Measurements from ENCODE around the gene SPINT3. TPM values are rescaled to one million over a fixed set of nuclear protein-coding genes. Genes with fewer than 3 reads are reported as not detected.

The SPINT3 gene
- total RNA-seq, 1 experiment from 2014 or later: not detected

- ATAC-seq (peak; percentile 93), DNase-seq (ENCODE audit: low spot score) (peak; percentile 14)
- H3K27ac Mint-ChIP-seq: 0 out of 2 replicates have a peak overlapping the region, but pooled peaks have one; percentile 9
- ChIA-PET CTCF (interaction anchor here (0.6 to 1.9 kb wide), 6 partner anchors 11 to 326 kb away, joined by 3 to 79 read pairs (median 4); partner anchors contain the start of gene WFDC10A), POLR2A (interaction anchor here (0.6 kb wide), 1 partner anchor 225 kb away, joined by 3 read pairs; no protein-coding TSS in a partner anchor)
- H3K4me1 Mint-ChIP-seq: peaks cover 13% of the 10 kb centered on the region
- H3K9me3 Mint-ChIP-seq: peaks cover 12% of the 10 kb centered on the region
- no peaks in the 10 kb centered on the region for H3K27me3 Mint-ChIP-seq (ENCODE audit: low read depth)
- 0 out of 2 replicates have a peak, but pooled peaks cover 3% of the 10 kb centered on the region for H3K36me3 Mint-ChIP-seq
- no peak overlapping the region for H3K4me3 Mint-ChIP-seq
- no peak for TF ChIP-seq CDX4 (CRISPR knock-in tag; IDR thresholded peaks at IDR 0.05; ENCODE audit: borderline replicate concordance)
- TF ChIP-seq ZMAT4 (CRISPR knock-in tag; IDR thresholded peaks at IDR 0.05): no peak
- TF ChIP-seq OVOL2 (CRISPR knock-in tag; IDR thresholded peaks at IDR 0.05; ENCODE audit: borderline replicate concordance): no peak
- no peak for TF ChIP-seq SOX15 (CRISPR knock-in tag; IDR thresholded peaks at IDR 0.05)
- no peak for TF ChIP-seq RORB (CRISPR knock-in tag; IDR thresholded peaks at IDR 0.05)
- TF ChIP-seq TP53 (CRISPR knock-in tag; IDR thresholded peaks at IDR 0.05): no peak
- TF ChIP-seq ERG (CRISPR knock-in tag; IDR thresholded peaks at IDR 0.05): no peak
- TF ChIP-seq NR1H2 (CRISPR knock-in tag; IDR thresholded peaks at IDR 0.05): no peak
- TF ChIP-seq TEAD1 (CRISPR knock-in tag; IDR thresholded peaks at IDR 0.05): no peak
- no peak for TF ChIP-seq STAT6 (CRISPR knock-in tag; conservative IDR thresholded peaks at IDR 0.05; ENCODE audit: low read depth)
- no peak for TF ChIP-seq EMX1 (CRISPR knock-in tag; IDR thresholded peaks at IDR 0.05)
- no peak for TF ChIP-seq USF1 (CRISPR knock-in tag; IDR thresholded peaks at IDR 0.05)
These were observed 30.5 kb upstream of the SPINT3 start for GRCh38 chr20:45545754-45546453.

GRCh38 chr20:45545351-45545750 is 29.9 kb upstream of the SPINT3 start:
- H3K9me3 Mint-ChIP-seq: peaks cover 9% of the 10 kb centered on the region
- H3K4me1 Mint-ChIP-seq: peaks cover 12% of the 10 kb centered on the region
- no peaks in the 10 kb centered on the region for H3K27me3 Mint-ChIP-seq (ENCODE audit: low read depth)
- no peak overlapping the region for H3K27ac Mint-ChIP-seq
- ChIA-PET POLR2A (interaction anchor here (0.6 kb wide), 1 partner anchor 226 kb away, joined by 3 read pairs; no protein-coding TSS in a partner anchor), CTCF (interaction anchor here (0.8 to 1.9 kb wide), 5 partner anchors 10 to 226 kb away, joined by 3 to 79 read pairs (median 5); partner anchors contain the start of gene WFDC10A)
- DNase-seq (ENCODE audit: low spot score) (no peak), ATAC-seq (no peak)
- H3K36me3 Mint-ChIP-seq: 0 out of 2 replicates have a peak, but pooled peaks cover 2% of the 10 kb centered on the region
- no peak overlapping the region for H3K4me3 Mint-ChIP-seq
- TF ChIP-seq HMGXB4 (CRISPR knock-in tag; IDR thresholded peaks at IDR 0.05) (no peak), ZBTB43 (CRISPR knock-in tag; IDR thresholded peaks at IDR 0.05) (no peak), RELA (CRISPR knock-in tag; IDR thresholded peaks at IDR 0.05; ENCODE audit: borderline replicate concordance) (no peak), NFE2L1 (CRISPR knock-in tag; IDR thresholded peaks at IDR 0.05) (no peak), AFF4 (CRISPR knock-in tag; IDR thresholded peaks at IDR 0.05; ENCODE audit: borderline replicate concordance) (no peak)

All from WTC11 (cell line).